ENCODE measurements around the gene CECR2. TPM values are rescaled to one million over a fixed set of nuclear protein-coding genes. Genes with fewer than 3 reads are reported as not detected.

Gene CECR2
- polyA plus RNA-seq, 1 of the 3 experiments (the other 2 are of a cell fraction) = not detected

DNA sequence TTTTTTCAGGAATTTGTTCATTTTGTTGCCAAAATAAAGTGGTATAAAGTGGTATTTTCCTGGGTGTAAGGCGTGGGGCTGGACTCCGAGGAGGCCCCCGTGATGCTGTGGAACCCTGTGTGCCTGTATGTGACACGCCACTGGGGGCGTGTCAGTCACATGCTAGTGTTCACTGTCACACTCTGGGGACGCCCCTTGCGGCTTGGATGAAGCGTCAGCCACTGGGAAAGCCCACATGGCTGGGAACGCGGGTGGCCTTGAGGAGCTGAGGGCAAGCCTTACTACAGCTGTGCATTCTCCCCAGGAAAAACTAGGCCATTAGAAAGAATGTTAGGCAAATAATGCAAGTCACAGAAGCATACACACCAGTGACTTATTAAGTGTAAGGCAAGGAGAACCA is 117.1 kb downstream of the CECR2 start (continued):
- TF ChIP-seq, protein P1, sequence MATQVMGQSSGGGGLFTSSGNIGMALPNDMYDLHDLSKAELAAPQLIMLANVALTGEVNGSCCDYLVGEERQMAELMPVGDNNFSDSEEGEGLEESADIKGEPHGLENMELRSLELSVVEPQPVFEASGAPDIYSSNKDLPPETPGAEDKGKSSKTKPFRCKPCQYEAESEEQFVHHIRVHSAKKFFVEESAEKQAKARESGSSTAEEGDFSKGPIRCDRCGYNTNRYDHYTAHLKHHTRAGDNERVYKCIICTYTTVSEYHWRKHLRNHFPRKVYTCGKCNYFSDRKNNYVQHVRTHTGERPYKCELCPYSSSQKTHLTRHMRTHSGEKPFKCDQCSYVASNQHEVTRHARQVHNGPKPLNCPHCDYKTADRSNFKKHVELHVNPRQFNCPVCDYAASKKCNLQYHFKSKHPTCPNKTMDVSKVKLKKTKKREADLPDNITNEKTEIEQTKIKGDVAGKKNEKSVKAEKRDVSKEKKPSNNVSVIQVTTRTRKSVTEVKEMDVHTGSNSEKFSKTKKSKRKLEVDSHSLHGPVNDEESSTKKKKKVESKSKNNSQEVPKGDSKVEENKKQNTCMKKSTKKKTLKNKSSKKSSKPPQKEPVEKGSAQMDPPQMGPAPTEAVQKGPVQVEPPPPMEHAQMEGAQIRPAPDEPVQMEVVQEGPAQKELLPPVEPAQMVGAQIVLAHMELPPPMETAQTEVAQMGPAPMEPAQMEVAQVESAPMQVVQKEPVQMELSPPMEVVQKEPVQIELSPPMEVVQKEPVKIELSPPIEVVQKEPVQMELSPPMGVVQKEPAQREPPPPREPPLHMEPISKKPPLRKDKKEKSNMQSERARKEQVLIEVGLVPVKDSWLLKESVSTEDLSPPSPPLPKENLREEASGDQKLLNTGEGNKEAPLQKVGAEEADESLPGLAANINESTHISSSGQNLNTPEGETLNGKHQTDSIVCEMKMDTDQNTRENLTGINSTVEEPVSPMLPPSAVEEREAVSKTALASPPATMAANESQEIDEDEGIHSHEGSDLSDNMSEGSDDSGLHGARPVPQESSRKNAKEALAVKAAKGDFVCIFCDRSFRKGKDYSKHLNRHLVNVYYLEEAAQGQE (IDR thresholded peaks at IDR 0.05; ENCODE audit: low read depth, low read length) = no peak
- no peak for TF ChIP-seq NRF1 (IDR thresholded peaks at IDR 0.05; ENCODE audit: low read depth, low read length)
- no peak for TF ChIP-seq MEF2A (IDR thresholded peaks at IDR 0.05; ENCODE audit: borderline replicate concordance, low read depth)
- TF ChIP-seq, protein P2, sequence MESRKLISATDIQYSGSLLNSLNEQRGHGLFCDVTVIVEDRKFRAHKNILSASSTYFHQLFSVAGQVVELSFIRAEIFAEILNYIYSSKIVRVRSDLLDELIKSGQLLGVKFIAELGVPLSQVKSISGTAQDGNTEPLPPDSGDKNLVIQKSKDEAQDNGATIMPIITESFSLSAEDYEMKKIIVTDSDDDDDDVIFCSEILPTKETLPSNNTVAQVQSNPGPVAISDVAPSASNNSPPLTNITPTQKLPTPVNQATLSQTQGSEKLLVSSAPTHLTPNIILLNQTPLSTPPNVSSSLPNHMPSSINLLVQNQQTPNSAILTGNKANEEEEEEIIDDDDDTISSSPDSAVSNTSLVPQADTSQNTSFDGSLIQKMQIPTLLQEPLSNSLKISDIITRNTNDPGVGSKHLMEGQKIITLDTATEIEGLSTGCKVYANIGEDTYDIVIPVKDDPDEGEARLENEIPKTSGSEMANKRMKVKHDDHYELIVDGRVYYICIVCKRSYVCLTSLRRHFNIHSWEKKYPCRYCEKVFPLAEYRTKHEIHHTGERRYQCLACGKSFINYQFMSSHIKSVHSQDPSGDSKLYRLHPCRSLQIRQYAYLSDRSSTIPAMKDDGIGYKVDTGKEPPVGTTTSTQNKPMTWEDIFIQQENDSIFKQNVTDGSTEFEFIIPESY (IDR thresholded peaks at IDR 0.05; ENCODE audit: borderline replicate concordance, low read depth) = no peak
- no peak for TF ChIP-seq CHD2 (IDR thresholded peaks at IDR 0.05; ENCODE audit: low read length, partially characterized antibody)

DNA sequence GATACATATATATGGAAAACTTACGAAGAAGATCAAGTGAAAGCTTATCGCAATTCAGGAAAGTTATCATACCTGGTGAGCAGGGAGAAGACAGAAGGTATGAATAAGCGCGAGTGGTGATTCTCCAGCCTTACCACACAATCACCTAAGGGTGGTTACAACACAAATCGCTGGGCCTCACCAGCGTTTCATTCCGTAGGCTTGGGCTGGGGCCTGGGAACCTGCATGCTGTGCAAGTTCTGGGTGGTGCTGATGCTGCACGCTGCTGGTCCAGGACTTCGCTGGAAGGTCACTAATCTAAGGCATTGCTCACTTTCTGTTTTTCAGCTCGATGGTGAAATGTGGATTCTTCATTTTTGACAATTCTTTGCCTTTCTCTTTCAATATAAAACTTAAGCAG is 117.5 kb downstream of the CECR2 start:
- WGBS (ENCODE audit: low lambda C conversion rate) = 35% methylated on average over 10 of the region's 10 CpGs
- CTCF ChIA-PET = interaction anchor here (0.5 to 4.2 kb wide), 4 partner anchors 9 to 315 kb away, joined by 3 to 14 read pairs (median 3); no protein-coding TSS in a partner anchor

More for the DNA sequence above, 117.5 kb downstream of the CECR2 start:
- Histone ChIP-seq H3F3A (replicated peaks; ENCODE audit: insufficient read depth) (no peaks in the 10 kb centered on the region), H3K36me3 (replicated peaks in 1 of 2; ENCODE audit: control insufficient read depth in 1 of 2, insufficient read depth in 2 of 2, low read length in 1 of 2) (no peaks in the 10 kb centered on the region), H3K9me2 (no peaks in the 10 kb centered on the region), H3K79me2 (ENCODE audit: insufficient read depth) (no peaks in the 10 kb centered on the region), H3K4me1 (ENCODE audit: control insufficient read depth in 1 of 2, insufficient read depth in 2 of 2, low read depth in 1 of 2, low read length in 1 of 2) (no peaks in the 10 kb centered on the region), H3K27ac (ENCODE audit: low read depth in 2 of 2, low read length in 1 of 2) (no peak overlapping the region), H2AFZ (ENCODE audit: low read depth) (no peak overlapping the region), H3K9me3 (no peaks in the 10 kb centered on the region), H4K20me1 (ENCODE audit: insufficient read depth) (no peaks in the 10 kb centered on the region), H3K4me3 (ENCODE audit: low read depth in 2 of 2, low read length in 1 of 2) (no peak overlapping the region), H3K27me3 (ENCODE audit: insufficient read depth) (peaks cover 60% of the 10 kb centered on the region), H3K4me2 (no peak overlapping the region), H3K9ac (no peak overlapping the region)
- TF ChIP-seq RFX5 (IDR thresholded peaks at IDR 0.05; ENCODE audit: low read length) = no peak
- TF ChIP-seq POLR2AphosphoS5 (IDR thresholded peaks at IDR 0.05; ENCODE audit: low read depth, low read length) = no peak
- no peak for TF ChIP-seq TAF1 (IDR thresholded peaks at IDR 0.05; ENCODE audit: borderline replicate concordance, low read depth, low read length)
- no peak for TF ChIP-seq NRF1 (IDR thresholded peaks at IDR 0.05; ENCODE audit: low read depth, low read length)
- TF ChIP-seq GABPA (IDR thresholded peaks at IDR 0.05; ENCODE audit: low read depth) = no peak
- TF ChIP-seq JUND (IDR thresholded peaks at IDR 0.05) = no peak
- TF ChIP-seq ELF1 (IDR thresholded peaks at IDR 0.05) = no peak
- no peak for TF ChIP-seq FOSL2 (IDR thresholded peaks at IDR 0.05; ENCODE audit: borderline replicate concordance, low read depth)
- no peak for TF ChIP-seq TEAD4 (IDR thresholded peaks at IDR 0.05; ENCODE audit: borderline replicate concordance, insufficient read depth)
- TF ChIP-seq EZH2phosphoT487 (IDR thresholded peaks at IDR 0.05; ENCODE audit: borderline replicate concordance, low read depth) = no peak
- TF ChIP-seq CHD2 (IDR thresholded peaks at IDR 0.05; ENCODE audit: low read length, partially characterized antibody) = no peak
- TF ChIP-seq EP300 (IDR thresholded peaks at IDR 0.05; ENCODE audit: borderline replicate concordance in 1 of 2, low read depth in 1 of 2, low read length in 1 of 2) = no peak
- TF ChIP-seq MXI1 (IDR thresholded peaks at IDR 0.05; ENCODE audit: low read depth, low read length) = no peak
- TF ChIP-seq NFIC (IDR thresholded peaks at IDR 0.05; ENCODE audit: borderline replicate concordance) = no peak
- TF ChIP-seq, protein P3, sequence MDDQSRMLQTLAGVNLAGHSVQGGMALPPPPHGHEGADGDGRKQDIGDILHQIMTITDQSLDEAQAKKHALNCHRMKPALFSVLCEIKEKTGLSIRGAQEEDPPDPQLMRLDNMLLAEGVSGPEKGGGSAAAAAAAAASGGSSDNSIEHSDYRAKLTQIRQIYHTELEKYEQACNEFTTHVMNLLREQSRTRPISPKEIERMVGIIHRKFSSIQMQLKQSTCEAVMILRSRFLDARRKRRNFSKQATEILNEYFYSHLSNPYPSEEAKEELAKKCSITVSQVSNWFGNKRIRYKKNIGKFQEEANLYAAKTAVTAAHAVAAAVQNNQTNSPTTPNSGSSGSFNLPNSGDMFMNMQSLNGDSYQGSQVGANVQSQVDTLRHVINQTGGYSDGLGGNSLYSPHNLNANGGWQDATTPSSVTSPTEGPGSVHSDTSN (IDR thresholded peaks at IDR 0.05) = no peak
- no peak for TF ChIP-seq RXRA (IDR thresholded peaks at IDR 0.05; ENCODE audit: borderline replicate concordance, low read depth)
- TF ChIP-seq, protein P4, sequence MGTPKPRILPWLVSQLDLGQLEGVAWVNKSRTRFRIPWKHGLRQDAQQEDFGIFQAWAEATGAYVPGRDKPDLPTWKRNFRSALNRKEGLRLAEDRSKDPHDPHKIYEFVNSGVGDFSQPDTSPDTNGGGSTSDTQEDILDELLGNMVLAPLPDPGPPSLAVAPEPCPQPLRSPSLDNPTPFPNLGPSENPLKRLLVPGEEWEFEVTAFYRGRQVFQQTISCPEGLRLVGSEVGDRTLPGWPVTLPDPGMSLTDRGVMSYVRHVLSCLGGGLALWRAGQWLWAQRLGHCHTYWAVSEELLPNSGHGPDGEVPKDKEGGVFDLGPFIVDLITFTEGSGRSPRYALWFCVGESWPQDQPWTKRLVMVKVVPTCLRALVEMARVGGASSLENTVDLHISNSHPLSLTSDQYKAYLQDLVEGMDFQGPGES (IDR thresholded peaks at IDR 0.05; ENCODE audit: low read depth, low read length) = no peak
- no peak for TF ChIP-seq MEF2A (IDR thresholded peaks at IDR 0.05; ENCODE audit: borderline replicate concordance, low read depth)
- no peak for DNase-seq
- POLR2A ChIA-PET = no interaction called here
